Inflammatory macrophage treated with lipopolysaccharide for 1 hour (primary cell): ENCODE measurements around the gene CDKN2B-AS1.

Experiments
- DNase-seq, 2 donors: peaks; one replicate each; pipeline ENCODE4 v3.0.0-alpha.2; 2020 to 2022

Gene CDKN2B-AS1

DNA sequence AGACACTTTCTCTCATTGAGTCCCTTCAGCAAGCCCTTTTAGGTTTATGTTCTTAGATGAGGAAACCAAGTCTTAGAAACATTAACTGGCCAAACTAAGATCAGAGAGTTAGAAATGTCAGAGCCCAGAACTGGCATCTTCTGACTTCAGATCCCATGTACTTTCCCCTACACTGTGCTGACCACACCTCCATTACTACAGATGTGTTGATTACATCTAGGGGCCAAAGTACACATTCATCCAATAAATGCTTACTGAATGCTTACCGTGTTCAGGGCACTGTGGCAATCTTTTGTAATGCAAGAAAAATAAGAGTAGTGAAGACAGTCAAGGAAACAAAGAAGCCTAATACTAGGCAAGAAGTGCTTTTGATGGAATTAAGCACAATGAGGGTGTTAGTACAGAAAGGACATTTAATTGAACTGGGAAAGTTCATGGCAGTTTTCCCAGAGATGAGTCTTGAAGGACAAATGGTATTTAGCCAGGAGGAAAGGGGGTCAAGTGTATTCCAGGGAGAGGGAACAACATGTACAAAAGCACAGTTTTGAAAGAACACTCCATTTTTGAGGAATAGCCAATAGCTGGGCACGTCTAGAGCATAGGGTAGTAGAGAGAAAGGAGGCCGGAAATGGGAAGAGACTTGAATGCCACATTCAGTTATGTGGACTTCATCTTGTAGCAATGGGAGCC lies 104.2 kb downstream of the CDKN2B-AS1 start:
- DNase-seq = no peak

DNA sequence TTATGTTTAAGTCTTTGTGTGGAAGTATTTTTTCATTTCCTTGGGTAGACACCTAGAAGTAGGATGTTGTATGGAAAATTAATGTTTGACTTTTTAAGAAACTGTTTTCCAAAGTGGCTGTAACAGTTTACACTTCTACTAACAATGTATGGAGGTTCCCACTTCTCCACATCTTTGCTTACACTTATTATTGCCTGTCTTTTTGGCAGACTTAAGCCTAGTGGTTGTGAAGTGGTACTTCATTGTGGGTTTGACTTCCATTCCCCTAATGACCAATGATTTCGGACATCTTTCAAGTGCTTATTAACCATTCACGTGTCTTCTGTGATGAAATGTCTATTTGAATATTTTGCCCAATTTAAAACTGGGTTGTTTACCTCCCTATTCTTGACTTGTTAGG lies 106.0 kb downstream of the CDKN2B-AS1 start:
- DNase-seq = no peak

DNA sequence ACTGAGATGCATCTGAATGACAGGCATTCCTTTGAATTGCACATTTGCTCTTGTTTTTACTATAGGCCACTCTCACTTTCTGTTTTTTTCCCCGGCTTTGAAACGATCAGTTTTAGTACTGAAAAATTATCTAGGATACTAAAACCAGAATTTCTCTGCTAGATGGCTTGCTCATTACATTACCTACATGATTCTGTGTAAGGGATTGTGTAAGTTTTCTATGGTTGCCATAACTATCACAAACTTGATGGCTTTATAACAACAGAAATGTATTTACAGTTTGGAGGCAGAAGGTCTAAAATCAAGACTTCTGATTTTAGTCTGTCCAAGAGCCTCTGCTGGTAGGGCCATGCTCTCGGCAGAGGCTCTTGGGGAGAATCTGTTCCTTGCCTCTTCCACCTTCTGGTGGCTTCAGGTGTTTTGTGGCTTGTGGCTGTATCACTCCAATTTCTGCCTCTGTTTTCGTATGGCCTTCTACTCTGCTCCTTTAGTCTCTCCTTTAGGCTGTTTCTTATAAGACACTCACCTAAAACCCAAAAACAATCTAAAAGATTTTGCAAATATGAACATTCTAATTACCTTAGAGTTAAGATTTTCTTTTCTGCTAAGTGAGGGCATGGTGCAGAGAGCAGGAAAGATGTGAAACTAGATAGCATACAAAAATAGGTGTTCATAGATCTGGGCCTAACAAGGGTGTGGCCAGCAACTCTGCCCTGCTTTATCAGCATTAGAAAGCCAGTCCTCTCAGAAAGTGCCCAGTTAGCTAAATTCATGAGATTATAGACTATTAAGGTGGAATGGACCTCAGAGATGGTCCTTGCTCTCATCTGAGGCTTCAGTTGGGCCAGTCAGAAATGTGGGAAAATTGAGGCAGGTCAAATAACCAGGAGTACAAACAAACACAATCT lies 107.8 kb downstream of the CDKN2B-AS1 start:
- DNase-seq = no peak

DNA sequence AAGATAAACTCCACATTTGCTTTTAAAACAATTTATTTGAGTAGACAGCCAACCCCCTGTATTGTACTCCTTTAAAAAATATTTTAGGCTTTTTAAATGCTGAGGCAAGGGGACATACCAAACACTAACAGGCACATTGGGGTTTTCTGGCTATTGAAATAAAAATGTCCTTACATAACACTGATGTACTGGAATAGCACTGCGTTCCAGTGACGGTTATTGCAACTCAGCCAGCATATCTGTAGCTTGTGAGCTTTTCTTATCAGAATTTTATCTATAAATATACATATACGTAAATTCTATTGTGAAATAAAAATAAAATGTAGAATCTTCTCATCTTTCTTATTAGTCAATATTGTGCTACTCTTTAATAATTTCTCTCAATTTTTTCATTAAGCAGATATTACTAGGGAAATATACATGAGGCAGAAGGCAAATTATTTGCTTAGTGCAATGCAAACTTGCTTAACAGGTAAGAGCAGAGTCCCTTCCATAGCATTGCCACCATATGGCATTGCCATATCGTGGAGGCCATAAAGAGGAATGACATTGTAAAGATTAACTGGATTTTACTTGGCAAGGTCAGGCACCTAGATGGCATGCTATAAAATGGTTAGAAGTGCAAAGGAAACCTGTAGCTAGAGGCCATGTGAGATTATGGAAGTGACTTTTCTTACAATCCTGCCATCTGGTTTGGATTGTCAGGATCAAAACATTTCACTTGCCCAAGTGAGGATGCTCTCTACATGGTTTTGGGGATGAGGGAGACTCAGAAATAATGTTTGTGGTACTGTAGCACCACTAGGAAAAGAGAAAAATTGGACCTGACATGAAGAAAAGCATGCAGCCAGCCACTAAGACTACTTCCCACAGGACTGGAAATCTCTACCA lies 109.3 kb downstream of the CDKN2B-AS1 start:
- no peak for DNase-seq

DNA sequence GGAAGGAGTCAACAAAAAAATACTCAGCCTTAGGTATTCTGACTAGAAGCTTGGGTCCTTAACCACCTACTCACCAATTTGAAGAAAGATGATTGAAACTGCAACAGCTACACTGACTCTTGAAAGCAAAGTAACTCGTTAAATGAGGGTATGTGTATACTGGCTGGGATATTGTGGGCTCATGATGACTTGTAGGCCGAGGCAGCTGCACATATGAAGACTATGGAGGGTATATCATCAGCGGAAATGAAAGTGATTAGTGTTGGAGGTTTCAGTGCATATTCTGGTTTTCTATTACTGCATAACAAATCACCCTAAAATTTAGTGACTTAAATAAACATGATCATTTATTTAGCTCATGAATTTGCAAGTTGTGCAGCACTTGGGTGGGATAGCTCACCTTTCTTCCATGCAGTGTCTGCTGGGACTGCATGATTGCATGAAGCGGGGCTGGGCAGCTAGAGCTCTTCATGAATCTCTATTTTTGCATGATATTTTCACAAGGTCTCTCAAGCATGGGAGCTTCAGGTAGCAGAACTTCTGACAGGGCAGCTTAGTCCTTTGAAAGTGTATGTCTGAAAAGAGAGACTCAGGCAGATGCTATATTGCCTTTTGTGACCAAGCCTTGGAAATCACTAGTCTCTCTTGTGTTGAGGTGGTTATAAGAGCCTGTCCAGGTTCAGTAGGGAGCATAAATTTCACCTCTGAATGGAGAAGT lies 110.6 kb downstream of the CDKN2B-AS1 start:
- DNase-seq = no peak

DNA sequence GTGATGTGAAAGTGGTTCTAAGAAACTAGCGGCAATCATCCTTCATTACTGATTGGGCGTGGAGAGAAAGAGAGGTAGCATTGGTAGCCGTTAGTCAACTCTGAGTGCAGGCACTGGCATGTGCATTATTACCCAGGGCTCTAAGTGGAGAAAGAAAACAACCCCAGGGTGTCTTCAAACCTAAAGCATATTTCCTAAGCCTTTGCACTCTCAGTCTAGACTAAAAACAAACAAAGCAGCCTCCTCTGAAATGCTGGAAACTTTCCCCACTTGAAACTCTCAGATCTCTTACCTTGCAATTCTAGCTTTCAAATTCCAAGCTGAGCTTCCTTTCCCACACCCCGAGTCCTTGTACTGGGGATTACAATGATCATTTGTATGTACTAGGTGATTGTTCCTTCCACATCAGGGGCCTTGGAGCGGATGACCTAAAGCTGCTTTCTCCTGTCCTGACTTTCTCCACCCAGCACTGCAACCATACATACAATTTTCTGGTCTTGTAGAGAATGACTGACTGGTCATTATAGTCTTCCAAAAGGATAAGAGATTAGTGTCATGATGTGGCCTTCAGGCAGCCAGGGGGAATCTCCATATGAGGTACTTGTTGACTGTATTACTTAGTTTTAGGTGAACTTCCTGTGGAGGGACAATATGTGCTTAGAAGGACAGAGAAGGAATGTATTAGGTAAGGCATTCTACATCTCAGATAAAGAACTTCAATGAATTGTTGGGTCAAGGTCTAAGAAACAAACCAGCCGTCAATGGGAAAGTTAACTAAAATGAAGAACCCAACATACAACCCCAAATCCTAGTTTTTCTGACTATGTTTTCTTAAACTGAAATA lies 112.8 kb downstream of the CDKN2B-AS1 start:
- DNase-seq = no peak

DNA sequence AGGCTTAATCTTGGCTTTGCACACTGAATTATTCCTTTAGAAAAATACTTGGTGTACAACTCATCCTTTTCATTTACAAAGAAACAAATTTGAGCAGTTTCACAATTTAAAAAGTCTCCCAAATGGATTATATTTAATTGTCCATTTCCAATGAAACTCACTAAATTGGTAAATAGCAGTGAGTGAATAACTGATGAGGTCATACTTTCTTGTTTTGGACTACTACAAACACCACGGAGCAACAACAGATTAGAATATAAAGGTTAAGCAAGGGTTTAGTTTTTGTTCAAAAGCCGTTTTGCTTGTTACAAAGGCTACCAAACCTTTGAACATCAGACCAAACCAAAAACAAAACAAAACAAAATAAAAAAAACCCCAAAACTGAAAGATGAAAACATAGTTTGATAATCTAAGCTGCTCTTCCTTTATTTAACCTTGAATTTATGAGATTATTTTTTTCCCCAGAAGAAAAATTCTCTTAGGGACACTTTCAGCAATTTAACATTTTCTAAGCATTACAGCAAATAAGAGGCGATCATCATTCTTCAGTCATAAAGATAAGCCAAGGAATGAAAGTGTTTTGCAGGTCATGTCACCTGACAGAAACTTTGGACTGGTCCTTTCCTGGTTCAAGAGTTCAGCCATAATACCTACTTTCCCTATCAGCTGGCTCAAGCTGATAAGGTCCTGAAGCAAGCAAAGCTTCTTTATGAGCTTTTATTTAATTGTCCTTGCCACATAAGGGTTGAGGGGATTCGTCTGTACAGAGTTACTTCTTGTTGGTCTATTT lies 114.2 kb downstream of the CDKN2B-AS1 start:
- no peak for DNase-seq

DNA sequence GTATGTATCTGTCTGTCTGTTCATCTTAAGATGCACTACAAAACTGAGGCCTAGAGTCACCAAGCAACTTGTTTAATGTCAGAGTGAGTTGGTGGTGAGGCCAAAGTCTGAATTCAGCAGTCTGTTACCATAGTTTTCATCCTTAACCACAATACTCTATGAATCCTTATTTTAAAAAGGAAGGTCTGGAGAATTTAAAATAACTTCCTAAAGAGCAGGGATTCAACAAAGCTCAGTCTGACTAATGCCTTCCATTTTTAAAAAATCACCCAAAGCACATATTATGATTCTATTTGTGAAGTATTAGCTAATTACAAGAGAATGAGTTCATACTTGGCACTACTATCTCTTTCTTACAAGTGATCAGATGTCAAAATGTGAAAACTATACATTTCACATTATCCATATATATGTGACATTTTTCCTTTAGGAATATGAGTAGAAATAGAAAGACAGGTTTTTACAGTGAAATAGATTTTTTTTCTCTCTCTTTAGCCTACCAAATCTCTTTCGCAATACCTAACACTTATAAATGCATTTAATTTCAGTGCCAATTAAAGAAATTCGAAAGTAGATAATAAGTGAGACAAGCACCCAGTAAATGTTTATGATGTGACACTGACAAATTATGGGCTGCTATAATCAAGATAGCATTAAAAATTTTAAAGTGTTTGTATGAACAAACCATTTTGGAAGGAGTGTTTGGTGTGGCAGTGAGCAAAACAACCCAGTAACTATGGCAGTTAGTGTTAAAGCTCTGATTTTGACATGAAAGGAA lies 116.8 kb downstream of the CDKN2B-AS1 start:
- DNase-seq = no peak

DNA sequence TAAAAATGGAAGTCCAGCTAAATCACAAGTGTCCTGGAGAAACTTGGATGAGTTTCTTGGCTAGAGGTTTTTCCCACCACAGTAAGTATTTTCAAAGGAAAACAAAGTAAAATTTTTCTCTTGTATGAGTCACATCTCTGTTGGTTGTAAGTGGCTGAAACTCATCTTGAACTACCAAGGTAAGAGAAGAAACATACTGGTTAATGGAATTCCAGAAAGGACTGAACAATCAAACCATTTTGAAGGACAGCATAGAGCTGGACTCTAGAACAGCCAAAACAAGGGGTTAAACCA lies 117.3 kb downstream of the CDKN2B-AS1 start:
- DNase-seq = no peak

DNA sequence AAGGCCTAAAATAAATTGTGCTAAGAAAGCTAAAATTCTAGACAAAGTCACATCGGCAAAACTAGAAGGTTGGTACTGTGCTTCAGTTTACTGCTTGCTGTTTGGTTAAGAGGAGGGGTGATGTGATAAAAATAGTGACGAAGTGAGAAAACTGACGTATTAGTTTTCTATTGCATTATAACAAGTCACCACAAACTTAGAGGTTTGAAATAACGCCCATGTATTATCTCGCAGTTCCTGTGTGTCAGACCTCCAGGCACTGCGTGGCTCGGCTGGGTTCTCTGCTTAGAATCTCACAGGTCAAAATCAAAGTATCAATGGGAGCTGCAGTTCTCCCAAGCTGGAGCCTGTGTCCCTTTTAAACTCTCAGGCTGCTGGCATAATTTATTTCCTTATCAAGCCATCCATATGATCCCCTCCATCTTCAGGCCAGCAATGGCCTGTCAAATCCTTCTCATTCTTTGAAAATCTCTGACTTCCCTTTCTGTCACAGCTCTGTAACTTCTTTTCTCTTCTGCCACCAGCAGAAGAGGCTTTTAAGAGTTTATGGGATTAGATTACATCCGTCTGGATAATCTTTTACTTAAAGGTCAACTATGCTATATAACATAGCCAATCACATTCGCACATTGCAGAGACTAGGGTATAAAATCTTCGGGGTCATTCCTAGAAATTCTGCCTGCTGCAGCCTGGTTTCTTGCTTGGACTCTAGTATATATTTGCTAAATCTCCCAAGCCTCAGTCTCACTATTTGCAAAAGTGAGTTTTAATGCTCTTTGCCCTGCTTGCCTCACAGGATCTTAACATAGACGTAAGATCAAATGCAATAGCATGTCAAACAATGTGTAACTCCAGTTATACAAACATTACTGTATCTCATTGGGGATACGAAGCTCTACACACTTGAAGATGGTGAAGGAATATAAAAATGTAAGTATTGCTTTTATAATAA lies 118.6 kb downstream of the CDKN2B-AS1 start:
- DNase-seq = no peak

DNA sequence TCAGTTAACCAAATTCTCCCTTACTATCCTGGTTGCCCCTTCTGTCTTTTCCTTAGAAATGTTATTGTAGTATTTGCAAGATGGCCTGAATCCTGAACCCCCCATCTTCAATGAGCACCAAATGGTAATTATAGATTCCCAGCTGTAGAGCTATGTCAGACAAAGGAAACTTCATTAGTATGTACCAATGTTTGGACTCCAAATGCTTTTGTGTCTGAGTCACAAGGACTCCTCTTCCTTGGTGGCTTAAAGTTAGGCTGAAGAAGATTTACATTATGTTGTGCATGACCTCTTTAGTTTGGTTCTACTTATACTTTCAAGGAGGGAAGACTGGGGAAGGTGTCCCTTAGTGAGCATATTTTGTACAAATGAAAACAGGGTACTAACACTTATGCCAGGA lies 120.4 kb downstream of the CDKN2B-AS1 start:
- no peak for DNase-seq

DNA sequence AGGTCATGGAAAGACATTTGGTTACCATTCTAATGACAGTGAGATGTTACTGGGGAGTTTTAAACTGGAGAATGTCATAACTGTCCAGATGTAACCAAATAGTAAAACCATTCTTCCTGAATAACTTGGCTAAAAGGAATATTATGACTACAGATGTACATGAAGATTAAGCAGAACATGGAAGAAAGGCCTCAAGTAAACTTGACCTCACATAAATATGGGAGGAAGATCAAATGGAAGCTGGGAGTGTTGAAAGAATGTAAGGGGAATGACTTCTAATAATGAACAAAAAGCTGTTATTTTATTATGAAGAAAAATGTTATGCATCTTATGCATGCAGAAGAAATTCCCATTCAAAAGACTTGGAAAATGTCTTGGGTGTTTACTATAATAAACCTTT lies 122.2 kb downstream of the CDKN2B-AS1 start:
- no peak for DNase-seq

DNA sequence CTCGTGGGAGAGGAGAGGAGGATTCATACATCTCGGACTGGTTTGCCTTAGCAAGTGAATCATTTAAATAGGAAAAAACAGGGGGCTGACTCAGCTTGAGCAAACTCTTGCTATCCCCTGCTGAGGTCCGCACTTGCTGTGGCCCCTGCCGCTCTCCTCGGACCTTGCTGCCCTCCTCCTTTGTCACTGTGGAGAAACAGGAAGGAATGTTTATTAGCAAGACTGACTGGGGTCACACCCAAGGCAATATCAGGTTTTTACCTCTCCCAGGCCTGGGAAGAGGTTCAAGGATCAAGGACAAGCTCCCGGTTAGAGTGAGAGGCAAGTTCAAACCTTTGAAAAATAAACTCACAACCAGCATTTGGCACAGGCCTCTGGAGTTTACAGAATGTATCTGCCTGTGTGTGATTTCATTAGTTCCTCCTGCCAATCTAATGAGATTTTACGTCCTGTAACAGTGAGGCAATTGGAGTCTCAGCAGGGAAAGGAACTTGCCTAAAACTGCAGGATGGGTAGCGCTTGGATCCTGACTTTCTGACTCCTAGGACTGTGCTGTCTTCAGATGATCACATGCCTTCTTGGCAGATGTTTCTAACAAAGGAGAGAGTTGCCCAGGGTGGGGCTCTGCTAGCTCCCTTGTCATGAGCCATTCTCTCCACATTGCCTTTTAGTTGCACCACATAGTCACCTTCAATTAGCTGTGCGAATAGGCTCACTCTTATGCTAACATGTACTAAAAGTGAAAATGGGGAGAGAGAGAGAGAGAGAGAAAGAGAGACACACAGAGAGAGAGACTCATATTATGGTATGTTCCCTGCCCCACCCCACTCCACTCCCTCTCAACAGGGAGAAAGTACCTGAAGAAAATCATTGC lies 123.2 kb downstream of the CDKN2B-AS1 start:
- DNase-seq = peak; percentile 24 to 32

DNA sequence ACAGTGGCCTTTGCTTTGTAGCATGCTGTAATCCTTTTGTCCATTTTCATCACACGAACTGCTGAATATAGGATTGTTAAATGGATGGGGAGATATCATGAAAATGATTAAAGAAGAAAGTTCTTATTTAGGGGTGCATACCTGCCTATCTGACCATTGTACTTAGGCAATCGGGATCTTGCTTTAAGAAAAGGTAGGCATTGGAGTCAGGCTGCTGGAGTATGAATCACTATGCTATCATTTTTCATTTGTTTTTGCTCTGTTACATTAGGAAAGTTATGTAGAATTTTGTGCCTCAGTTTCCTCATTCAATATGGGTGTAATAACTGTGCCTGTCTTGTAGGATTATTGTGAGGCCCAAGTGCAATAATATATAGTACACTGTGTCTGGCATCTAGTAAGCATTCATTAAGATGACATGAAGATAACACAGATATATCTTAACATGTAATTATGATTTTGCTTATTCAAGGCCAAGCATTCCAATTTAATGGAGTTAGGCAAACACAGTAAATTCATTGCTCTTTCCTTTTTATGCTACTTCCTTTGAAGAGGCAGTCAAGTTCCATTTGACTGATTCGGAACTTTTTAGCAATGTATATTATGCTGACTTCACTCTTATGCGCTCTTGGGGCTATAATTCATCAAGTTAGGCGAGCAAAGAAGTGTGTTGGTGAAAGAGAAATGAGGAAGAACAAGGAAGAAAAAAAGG lies 124.4 kb downstream of the CDKN2B-AS1 start:
- DNase-seq = no peak

DNA sequence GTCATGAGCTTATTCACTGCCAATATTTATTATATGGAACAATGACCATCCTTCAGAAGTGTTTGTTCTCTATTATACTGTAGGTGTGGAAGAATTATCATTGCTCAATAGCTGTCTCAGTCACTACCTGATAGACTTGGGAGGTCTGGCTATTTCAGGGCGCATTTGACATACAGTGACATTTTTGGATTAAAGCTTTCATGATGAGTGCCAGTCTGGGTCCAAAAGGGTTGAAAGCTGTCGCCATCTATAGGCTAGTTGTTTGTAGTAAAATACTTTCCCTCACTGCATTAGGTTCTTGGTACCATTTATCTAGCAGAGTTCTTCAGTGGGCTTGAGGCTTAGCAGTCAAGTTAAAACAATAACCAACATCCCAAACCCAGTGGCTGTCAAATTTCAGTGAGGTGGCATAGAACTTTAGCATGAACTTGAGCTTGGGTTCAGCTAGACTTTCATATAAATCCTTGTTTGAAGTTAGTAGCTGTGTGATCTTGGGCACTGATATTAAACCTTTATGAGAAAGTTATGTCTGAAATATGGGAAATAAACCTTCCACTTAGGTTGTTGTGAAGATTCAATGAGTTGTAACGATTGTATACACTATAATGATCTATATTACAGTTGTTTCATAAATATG lies 125.0 kb downstream of the CDKN2B-AS1 start:
- DNase-seq = peak in 1 of 2 donors; percentile 48

DNA sequence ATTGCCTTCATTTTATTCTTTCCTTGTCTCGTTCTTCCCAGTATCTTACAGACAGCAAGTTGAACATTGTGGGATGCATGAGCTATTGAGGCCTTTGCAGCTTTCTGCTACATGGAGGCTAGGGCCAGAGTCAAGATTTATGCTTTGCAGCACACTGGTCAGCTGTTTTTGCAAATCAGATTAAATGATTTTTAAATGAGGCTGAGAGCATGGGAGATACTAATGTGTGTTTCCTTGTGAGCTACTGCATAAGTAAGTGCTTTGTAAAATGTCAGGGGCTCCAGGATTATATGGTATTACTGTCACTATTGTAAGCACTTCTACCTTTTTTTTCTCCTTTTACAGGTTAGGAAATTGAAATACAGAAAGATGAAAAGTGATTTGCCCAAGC lies 125.6 kb downstream of the CDKN2B-AS1 start:
- DNase-seq = no peak

DNA sequence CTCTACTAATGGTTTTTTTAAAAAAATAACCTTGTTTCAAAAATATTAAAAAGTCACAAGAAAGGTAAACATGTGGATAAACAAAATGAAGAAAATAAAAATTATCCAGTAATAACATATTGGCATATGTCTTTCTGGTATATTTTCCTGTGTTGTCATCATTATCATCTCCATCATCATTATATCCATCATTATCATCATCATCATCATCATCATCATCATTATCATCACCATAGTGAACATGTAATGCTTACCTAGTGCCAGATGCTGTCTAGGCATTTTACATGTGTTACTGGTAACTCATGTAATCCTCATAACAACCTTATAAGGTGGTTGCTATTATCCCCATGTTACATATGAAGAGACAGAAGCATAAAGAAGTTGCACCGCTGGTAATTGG lies 126.0 kb downstream of the CDKN2B-AS1 start:
- DNase-seq = no peak
